ENCODE results near the gene ICE1. TPM values are rescaled to one million over a fixed set of nuclear protein-coding genes. Genes with fewer than 3 reads are reported as not detected.
"Not testable (repeated sequence)": the region's sequence is repeated elsewhere in the genome, so short reads cannot be mapped to it uniquely, and the experiment has no call there.

Gene ICE1
- total RNA-seq, 2 experiments from 2014 or later: 30.2 to 30.4 TPM

DNA sequence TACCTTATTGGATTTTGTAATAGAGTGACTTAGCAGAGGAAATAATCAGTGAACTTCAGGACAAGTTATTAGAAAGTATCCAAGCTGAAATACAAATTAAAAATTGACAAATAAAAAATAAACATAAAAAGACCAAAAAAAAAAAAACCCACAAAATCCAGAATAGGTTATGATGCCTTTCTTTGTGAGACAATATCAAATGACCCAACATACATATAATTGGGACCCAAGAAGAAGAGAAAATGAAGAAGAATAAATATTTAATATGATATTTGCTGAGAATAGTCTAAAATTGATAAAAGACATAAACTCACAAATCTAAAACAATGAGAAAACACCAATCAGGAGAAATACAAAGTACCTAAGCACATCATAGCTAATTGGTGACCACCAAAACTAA is 81.8 kb downstream of the ICE1 start:
- H3K27ac Mint-ChIP-seq: no peak overlapping the region
- ChIA-PET CTCF (no interaction called here), POLR2A (interaction anchor here (0.7 kb wide), 1 partner anchor 369 kb away, joined by 3 read pairs; no protein-coding TSS in a partner anchor)
- DNase-seq: no peak
- H3K4me3 Mint-ChIP-seq: no peak overlapping the region
- no peaks in the 10 kb centered on the region for H3K9me3 Mint-ChIP-seq (ENCODE audit: insufficient read depth)
- H3K4me1 Mint-ChIP-seq (ENCODE audit: low read depth): peaks cover 5% of the 10 kb centered on the region
- peaks cover 37% of the 10 kb centered on the region for H3K27me3 Mint-ChIP-seq (ENCODE audit: low read depth)
- ATAC-seq: no peak
- peaks cover 4% of the 10 kb centered on the region for H3K36me3 Mint-ChIP-seq (ENCODE audit: low read depth)

GRCh38 chr5:5505815-5506214 is 83.3 kb downstream of the ICE1 start:
- POLR2A ChIA-PET: no interaction called here
- H3K27me3 Mint-ChIP-seq (ENCODE audit: low read depth): peaks cover 37% of the 10 kb centered on the region
- CTCF ChIA-PET: no interaction called here

DNA sequence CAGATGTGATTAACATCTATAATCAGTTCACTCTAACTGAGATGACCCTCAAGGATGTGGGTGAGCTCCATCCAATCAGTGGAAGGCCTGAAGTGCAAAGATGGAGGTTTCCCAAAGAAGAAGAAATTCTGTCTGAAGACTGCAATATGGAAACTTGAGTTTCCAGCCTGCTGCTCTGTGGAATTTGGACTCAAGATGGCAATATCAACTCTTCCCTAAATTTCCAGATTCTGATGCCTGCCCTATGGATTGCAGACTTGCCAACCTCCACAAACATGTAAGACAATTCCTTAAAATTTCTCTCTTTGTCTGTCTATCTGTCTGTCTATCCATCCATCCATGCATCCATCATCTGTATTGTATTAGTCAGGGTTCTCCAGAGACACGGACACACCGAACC is 85.9 kb downstream of the ICE1 start:
- H3K4me3 Mint-ChIP-seq: no peak overlapping the region
- peaks cover 5% of the 10 kb centered on the region for H3K4me1 Mint-ChIP-seq (ENCODE audit: low read depth)
- ChIA-PET POLR2A (no interaction called here), CTCF (interaction anchor here (1.2 kb wide), 1 partner anchor 11 kb away, joined by 4 read pairs; no protein-coding TSS in a partner anchor)
- peaks cover 4% of the 10 kb centered on the region for H3K36me3 Mint-ChIP-seq (ENCODE audit: low read depth)
- H3K27me3 Mint-ChIP-seq (ENCODE audit: low read depth): peaks cover 31% of the 10 kb centered on the region
- no peak for DNase-seq
- no peak overlapping the region for H3K27ac Mint-ChIP-seq
- no peaks in the 10 kb centered on the region for H3K9me3 Mint-ChIP-seq (ENCODE audit: insufficient read depth)
- ATAC-seq: no peak

More at GRCh38 chr5:5505815-5506214, 83.3 kb downstream of the ICE1 start:
- Mint-ChIP-seq H3K9me3 (ENCODE audit: insufficient read depth) (no peaks in the 10 kb centered on the region), H3K36me3 (ENCODE audit: low read depth) (peaks cover 4% of the 10 kb centered on the region), H3K4me1 (ENCODE audit: low read depth) (peaks cover 5% of the 10 kb centered on the region), H3K4me3 (no peak overlapping the region), H3K27ac (no peak overlapping the region)
- DNase-seq: no peak
- no peak for ATAC-seq

- Mint-ChIP-seq H3K27me3 (ENCODE audit: low read depth) (peaks cover 19% of the 10 kb centered on the region), H3K4me1 (ENCODE audit: low read depth) (no peaks in the 10 kb centered on the region), H3K27ac (no peak overlapping the region), H3K36me3 (ENCODE audit: low read depth) (no peaks in the 10 kb centered on the region), H3K9me3 (ENCODE audit: insufficient read depth) (no peaks in the 10 kb centered on the region), H3K4me3 (no peak overlapping the region)
- ATAC-seq (no peak), DNase-seq (no peak)
- POLR2A ChIA-PET: no interaction called here
- CTCF ChIA-PET: no interaction called here
Observed at GRCh38 chr5:5511904-5512416, 89.5 kb downstream of the ICE1 start.

DNA sequence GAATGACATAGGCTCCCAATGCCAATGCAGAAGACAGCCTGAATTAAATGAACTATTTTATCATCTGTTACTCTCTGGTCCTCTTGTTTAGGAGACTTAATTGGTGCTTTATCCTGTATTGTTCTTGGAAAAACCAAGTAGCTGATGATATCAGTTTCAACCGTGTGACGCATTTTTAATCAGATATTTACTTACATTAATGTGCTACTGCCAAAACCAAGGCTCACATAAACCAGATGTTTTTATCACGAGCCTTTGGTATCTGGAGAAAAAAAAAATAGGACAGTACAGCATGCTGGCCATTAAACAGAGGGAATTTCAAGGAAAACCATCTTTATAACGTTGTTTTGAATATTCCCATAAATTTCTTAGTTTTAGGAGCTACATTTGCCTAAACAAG is 90.1 kb downstream of the ICE1 start:
- H3K9me3 Mint-ChIP-seq (ENCODE audit: insufficient read depth): no peaks in the 10 kb centered on the region
- H3K27me3 Mint-ChIP-seq (ENCODE audit: low read depth): peaks cover 17% of the 10 kb centered on the region
- no peaks in the 10 kb centered on the region for H3K4me1 Mint-ChIP-seq (ENCODE audit: low read depth)
- no peak for DNase-seq
- no peak overlapping the region for H3K4me3 Mint-ChIP-seq
- H3K36me3 Mint-ChIP-seq (ENCODE audit: low read depth): no peaks in the 10 kb centered on the region
- no peak for ATAC-seq
- H3K27ac Mint-ChIP-seq: no peak overlapping the region
- ChIA-PET CTCF (no interaction called here), POLR2A (no interaction called here)

GRCh38 chr5:5520622-5521021 is 98.1 kb downstream of the ICE1 start:
- POLR2A ChIA-PET; CTCF ChIA-PET; DNase-seq; H3K4me3 Mint-ChIP-seq; ATAC-seq; H3K27ac Mint-ChIP-seq; H3K27me3 Mint-ChIP-seq (ENCODE audit: low read depth): not testable (repeated sequence)
- Mint-ChIP-seq H3K4me1 (ENCODE audit: low read depth) (peaks cover 21% of the 10 kb centered on the region), H3K36me3 (ENCODE audit: low read depth) (peaks cover 25% of the 10 kb centered on the region), H3K9me3 (ENCODE audit: insufficient read depth) (peaks cover 26% of the 10 kb centered on the region)

DNA sequence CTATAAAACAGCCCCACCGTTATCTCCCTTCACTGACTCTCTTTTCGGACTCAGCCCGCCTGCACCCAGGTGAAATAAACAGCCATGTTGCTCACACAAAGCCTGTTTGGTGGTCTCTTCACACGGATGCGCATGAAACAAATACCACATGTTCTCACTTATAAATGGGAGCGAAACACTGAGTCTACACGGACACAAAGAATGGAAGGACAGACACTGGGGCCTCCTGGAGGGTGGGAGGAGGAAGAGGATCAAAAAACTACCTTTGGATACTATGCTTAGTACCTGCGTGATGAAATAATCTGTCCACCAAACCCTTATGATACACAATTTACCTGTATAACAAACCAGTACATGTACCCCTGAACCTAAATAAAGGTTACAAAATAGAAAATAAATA is 98.6 kb downstream of the ICE1 start:
- ChIA-PET CTCF (no interaction called here), POLR2A (no interaction called here)
- ATAC-seq (no peak), DNase-seq (no peak)
- Mint-ChIP-seq H3K27ac (no peak overlapping the region), H3K36me3 (ENCODE audit: low read depth) (peaks cover 28% of the 10 kb centered on the region), H3K4me1 (ENCODE audit: low read depth) (peaks cover 21% of the 10 kb centered on the region), H3K9me3 (ENCODE audit: insufficient read depth) (peaks cover 26% of the 10 kb centered on the region), H3K27me3 (ENCODE audit: low read depth) (peaks cover 5% of the 10 kb centered on the region), H3K4me3 (no peak overlapping the region)

DNA sequence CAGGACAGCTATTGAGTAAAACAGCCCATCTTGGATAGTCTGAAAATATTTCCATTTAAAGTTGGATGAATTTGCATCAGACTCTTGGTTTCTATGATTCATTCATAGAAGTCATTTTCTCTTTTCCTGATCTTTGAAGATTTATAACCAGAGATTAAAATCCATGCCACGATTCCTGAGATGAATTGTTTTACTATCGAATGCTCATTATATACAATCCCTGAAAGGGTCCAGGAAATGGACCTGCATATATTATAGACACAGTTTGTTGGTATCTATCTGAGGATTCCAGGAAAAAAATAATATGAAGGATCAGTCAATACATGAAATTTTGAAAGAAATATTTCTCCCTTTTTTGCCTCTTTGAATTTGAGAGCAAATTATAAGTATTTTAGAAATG is 99.0 kb downstream of the ICE1 start:
- ChIA-PET POLR2A (no interaction called here), CTCF (no interaction called here)
- no peak overlapping the region for H3K4me3 Mint-ChIP-seq
- peaks cover 3% of the 10 kb centered on the region for H3K27me3 Mint-ChIP-seq (ENCODE audit: low read depth)
- ATAC-seq (no peak), DNase-seq (no peak)
- H3K4me1 Mint-ChIP-seq (ENCODE audit: low read depth): peaks cover 21% of the 10 kb centered on the region
- peaks cover 28% of the 10 kb centered on the region for H3K36me3 Mint-ChIP-seq (ENCODE audit: low read depth)
- H3K9me3 Mint-ChIP-seq (ENCODE audit: insufficient read depth): peaks cover 26% of the 10 kb centered on the region
- no peak overlapping the region for H3K27ac Mint-ChIP-seq

DNA sequence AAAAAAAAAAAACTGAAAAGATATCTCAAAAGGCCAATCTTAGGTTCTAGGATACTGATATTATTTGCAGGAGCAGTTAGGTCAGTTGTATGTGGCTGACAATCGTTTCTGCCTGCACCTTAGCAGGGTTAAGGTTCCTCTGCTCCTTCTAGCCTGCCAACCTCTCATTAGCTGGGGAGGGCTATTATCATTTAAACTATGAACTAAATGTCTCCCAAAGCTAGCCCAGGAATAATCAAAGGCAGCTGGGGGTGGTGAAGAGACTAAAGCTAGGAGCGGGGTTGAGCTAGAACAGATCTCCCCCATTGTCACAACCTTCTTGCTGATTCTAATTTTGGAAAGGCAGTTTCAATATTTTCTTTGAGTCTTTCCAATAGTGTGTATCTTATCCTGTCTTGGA is 99.9 kb downstream of the ICE1 start:
- Mint-ChIP-seq H3K27me3 (ENCODE audit: low read depth) (no peaks in the 10 kb centered on the region), H3K4me1 (ENCODE audit: low read depth) (peaks cover 21% of the 10 kb centered on the region), H3K36me3 (ENCODE audit: low read depth) (peaks cover 29% of the 10 kb centered on the region), H3K9me3 (ENCODE audit: insufficient read depth) (peaks cover 26% of the 10 kb centered on the region), H3K4me3 (no peak overlapping the region), H3K27ac (no peak overlapping the region)
- DNase-seq (no peak), ATAC-seq (no peak)
- ChIA-PET POLR2A (interaction anchor here (0.6 kb wide), 1 partner anchor 850 kb away, joined by 3 read pairs; no protein-coding TSS in a partner anchor), CTCF (interaction anchor here (0.8 to 1.2 kb wide), 2 partner anchors 25 to 34 kb away, joined by 3 to 4 read pairs; no protein-coding TSS in a partner anchor)

DNA sequence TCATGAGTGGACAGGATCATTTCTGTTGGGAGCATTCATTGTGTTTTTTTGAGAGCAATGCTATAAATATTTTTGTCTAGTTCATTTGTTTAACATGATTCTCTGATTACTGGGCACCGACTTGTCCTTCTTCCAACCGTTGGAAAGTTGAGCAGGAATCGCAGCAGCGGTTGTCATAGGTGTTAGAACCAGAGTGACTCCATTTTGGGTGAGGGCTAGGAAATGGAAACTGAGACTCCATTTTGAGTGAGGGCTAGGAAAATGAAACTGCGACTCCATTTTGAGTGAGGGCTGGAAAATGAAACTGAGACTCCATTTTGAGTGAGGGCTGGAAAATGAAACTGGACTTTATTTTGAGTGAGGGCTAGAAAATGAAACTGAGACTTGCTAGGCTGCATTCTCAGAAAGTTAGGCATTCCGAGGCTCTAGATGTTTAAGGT is 100.6 kb downstream of the ICE1 start:
- POLR2A ChIA-PET: no interaction called here
- peaks cover 26% of the 10 kb centered on the region for H3K9me3 Mint-ChIP-seq (ENCODE audit: insufficient read depth)
- peak; percentile 60 for DNase-seq
- H3K27me3 Mint-ChIP-seq (ENCODE audit: low read depth): no peaks in the 10 kb centered on the region
- peak overlapping the region; percentile 57 for H3K4me3 Mint-ChIP-seq
- H3K27ac Mint-ChIP-seq: peak overlapping the region; percentile 88
- H3K4me1 Mint-ChIP-seq (ENCODE audit: low read depth): peaks cover 21% of the 10 kb centered on the region
- CTCF ChIA-PET: interaction anchor here (0.8 to 1.2 kb wide), 2 partner anchors 26 to 35 kb away, joined by 3 to 4 read pairs; no protein-coding TSS in a partner anchor
- H3K36me3 Mint-ChIP-seq (ENCODE audit: low read depth): peaks cover 30% of the 10 kb centered on the region
- peak; percentile 87 for ATAC-seq

DNA sequence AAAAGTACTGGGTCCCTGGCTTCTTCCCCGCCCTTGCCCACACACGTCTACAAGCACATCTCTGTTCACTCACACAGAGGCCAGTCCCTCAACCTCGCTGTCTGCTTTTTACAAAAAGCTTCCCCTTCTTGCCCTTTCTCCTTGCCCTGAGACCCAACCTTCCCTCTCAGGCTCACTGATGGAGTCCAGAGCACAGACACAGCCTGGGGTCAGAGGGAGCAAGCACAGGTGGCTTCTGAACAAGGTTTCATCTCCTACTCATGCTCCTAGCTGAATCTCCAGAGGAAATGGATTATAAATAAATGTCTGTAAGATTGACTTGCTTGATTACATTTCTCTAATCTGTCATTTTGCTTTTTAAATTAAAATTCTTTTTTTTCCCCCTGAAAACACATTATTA is 101.8 kb downstream of the ICE1 start:
- Mint-ChIP-seq H3K36me3 (ENCODE audit: low read depth) (peaks cover 30% of the 10 kb centered on the region), H3K27me3 (ENCODE audit: low read depth) (no peaks in the 10 kb centered on the region), H3K27ac (peak overlapping the region; percentile 88), H3K9me3 (ENCODE audit: insufficient read depth) (peaks cover 30% of the 10 kb centered on the region), H3K4me1 (ENCODE audit: low read depth) (peaks cover 21% of the 10 kb centered on the region), H3K4me3 (no peak overlapping the region)
- DNase-seq (no peak), ATAC-seq (no peak)
- POLR2A ChIA-PET: no interaction called here
- CTCF ChIA-PET: no interaction called here

DNA sequence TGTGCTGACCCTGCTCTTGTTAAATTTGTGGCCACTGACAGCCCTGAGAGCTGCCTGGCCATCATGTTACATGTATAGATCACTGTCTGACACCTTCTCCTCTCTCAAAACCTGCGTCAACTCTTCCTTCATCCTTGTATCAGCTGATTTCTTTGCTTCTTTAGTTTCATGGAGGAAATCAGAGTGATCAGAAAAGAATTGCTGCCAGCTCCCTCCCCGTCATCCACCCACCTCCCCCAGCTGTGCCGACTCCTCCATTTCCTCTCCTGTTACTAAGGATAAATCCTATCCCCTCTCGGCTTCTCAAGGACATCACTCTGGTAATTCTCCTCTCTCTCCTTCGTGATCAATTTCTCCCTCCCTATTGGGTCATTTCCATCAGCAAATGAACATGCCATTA is 108.9 kb downstream of the ICE1 start:
- no peak overlapping the region for H3K27ac Mint-ChIP-seq
- ATAC-seq (no peak), DNase-seq (no peak)
- no peak overlapping the region for H3K4me3 Mint-ChIP-seq
- H3K4me1 Mint-ChIP-seq (ENCODE audit: low read depth): no peaks in the 10 kb centered on the region
- peaks cover 15% of the 10 kb centered on the region for H3K27me3 Mint-ChIP-seq (ENCODE audit: low read depth)
- POLR2A ChIA-PET: no interaction called here
- peaks cover 2% of the 10 kb centered on the region for H3K36me3 Mint-ChIP-seq (ENCODE audit: low read depth)
- CTCF ChIA-PET: no interaction called here
- H3K9me3 Mint-ChIP-seq (ENCODE audit: insufficient read depth): peaks cover 4% of the 10 kb centered on the region

Measured in activated CD8-positive, alpha-beta T cell treated with anti-CD3 and anti-CD28 coated beads, Interleukin-2, amount 10 ng/mL, durations not matched to agents 7 days and 5 days (primary cell).